OCI-LY1 (cell line): ENCODE results near the gene HOXC11.

ENCODE experiments used
- H2AFZ ChIP-seq: fragments of 200-600 bp; sonication (generic), shearing (Covaris generic); 2 replicates; pipeline ENCODE4 v1.6.0; 2014; ENCODE audit warnings: antibody characterized with exemption, mild to moderate bottlenecking, low read length
- H3F3A ChIP-seq: fragments of 200-600 bp; sonication (generic), shearing (Covaris generic); 2 replicates; pipeline ENCODE4 v1.6.0; 2014; ENCODE audit warnings: mild to moderate bottlenecking, antibody characterized with exemption, low read length, moderate library complexity; ENCODE audit not compliant: insufficient read depth
- H3K27ac ChIP-seq: fragments of 200-600 bp; sonication (generic); 2 replicates; pipeline ENCODE4 v1.5.1; 2014; ENCODE audit warnings: low read length, mixed run types, mild to moderate bottlenecking, low read depth; ENCODE audit not compliant: poor library complexity, severe bottlenecking
- H3K27me3 ChIP-seq: fragments of 200-600 bp; sonication (generic); 2 replicates; pipeline ENCODE4 v1.6.0; 2014; ENCODE audit warnings: antibody characterized with exemption, mild to moderate bottlenecking, low read length, moderate library complexity; ENCODE audit not compliant: insufficient read depth
- H3K36me3 ChIP-seq: fragments of 200-600 bp; sonication (generic); 2 replicates; pipeline ENCODE4 v1.6.1; 2014; ENCODE audit warnings: mild to moderate bottlenecking, antibody characterized with exemption, low read length, moderate library complexity, mixed read lengths; ENCODE audit not compliant: insufficient read depth
- H3K4me1 ChIP-seq: fragments of 200-600 bp; sonication (generic); 2 replicates; pipeline ENCODE4 v1.5.1; 2014; ENCODE audit warnings: mild to moderate bottlenecking, low read length, moderate library complexity; ENCODE audit not compliant: insufficient read depth, severe bottlenecking
- H3K4me2 ChIP-seq: fragments of 200-600 bp; sonication (generic), shearing (Covaris generic); 2 replicates; pipeline ENCODE4 v1.6.1; 2014; ENCODE audit warnings: low read length
- H3K4me3 ChIP-seq: fragments of 200-600 bp; sonication (generic); 2 replicates; pipeline ENCODE4 v1.5.1; 2014; ENCODE audit warnings: low read length, low read depth, mild to moderate bottlenecking, mixed read lengths; ENCODE audit not compliant: poor library complexity, severe bottlenecking
- H3K79me2 ChIP-seq: fragments of 200-600 bp; shearing (Covaris generic); 2 replicates; pipeline ENCODE4 v1.6.1; 2016; ENCODE audit warnings: mixed run types, low read length, mixed read lengths; ENCODE audit not compliant: insufficient read depth
- H3K9ac ChIP-seq: fragments of 200-600 bp; sonication (generic), shearing (Covaris generic); 2 replicates; pipeline ENCODE4 v1.6.1; 2014; ENCODE audit warnings: mild to moderate bottlenecking, low read length, mixed read lengths
- H3K9me2 ChIP-seq: fragments of 200-600 bp; sonication (generic), shearing (Covaris generic); 2 replicates; pipeline ENCODE4 v1.6.1; 2014; ENCODE audit warnings: low read depth, mild to moderate bottlenecking, low read length, mixed read lengths
- H3K9me3 ChIP-seq: fragments of 200-600 bp; shearing (Covaris generic); 2 replicates; pipeline ENCODE4 v1.6.1; 2014; ENCODE audit warnings: low read length, mixed read lengths
- H4K20me1 ChIP-seq: fragments of 200-600 bp; sonication (generic), shearing (Covaris generic); 2 replicates; pipeline ENCODE4 v1.6.0; 2016; ENCODE audit warnings: mild to moderate bottlenecking, low read length; ENCODE audit not compliant: insufficient read depth
- EZH2 ChIP-seq: fragments of 200-600 bp; sonication (generic), shearing (Covaris generic); IDR thresholded peaks from 2 replicates; pipeline ENCODE4 v1.8.0; 2017; ENCODE audit warnings: borderline replicate concordance, mixed run types, mild to moderate bottlenecking, antibody characterized with exemption, low read length, moderate library complexity, mixed read lengths
- TF ChIP-seq, protein P1 (sequence below): fragments of 200-600 bp; sonication (generic), shearing (Covaris generic); IDR thresholded peaks from 2 replicates; pipeline ENCODE4 v1.5.1; 2017; ENCODE audit warnings: mild to moderate bottlenecking, antibody characterized with exemption, low read length, moderate library complexity, mixed read lengths

Gene HOXC11

DNA sequence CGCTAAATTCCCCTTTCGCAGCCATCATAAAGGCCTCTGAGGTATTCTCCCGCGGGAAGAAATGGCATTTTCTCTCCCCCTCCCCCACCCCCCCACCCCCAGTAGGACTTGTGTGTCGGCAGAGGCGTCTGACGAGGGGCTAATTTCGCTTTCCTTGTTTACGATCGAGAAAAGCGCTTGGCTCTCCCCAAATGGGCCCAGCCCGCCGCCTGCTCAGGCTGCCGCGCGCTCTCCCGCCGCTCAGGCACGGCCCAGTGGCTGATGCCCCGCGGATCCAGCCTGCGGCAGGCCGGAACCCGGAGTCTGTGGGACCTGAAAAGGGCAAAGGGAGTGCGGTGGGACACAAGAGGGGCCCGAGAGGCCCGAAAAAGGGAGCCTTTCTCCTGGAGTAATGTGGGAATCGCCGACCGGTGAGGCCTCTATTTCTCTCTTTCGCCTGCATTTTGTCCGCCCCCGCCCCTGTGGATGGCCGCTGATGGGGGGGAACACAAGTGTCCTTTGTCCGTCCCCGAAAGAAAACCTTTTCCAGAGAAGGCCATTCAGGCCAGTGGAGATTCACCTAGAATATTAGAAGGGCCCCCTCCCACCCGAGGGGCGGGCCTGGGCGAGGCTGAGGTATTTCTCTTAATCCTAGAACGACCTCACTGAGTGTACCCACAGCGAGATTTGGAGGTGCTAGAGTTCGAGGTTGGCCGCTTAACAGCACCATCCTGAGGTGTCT is 46.3 kb downstream of the HOXC11 start:
- Histone ChIP-seq H3K4me2 (no peak overlapping the region), H4K20me1 (no peaks in the 10 kb centered on the region), H3K79me2 (no peaks in the 10 kb centered on the region), H3F3A (no peaks in the 10 kb centered on the region), H3K9me3 (no peaks in the 10 kb centered on the region), H3K36me3 (no peaks in the 10 kb centered on the region), H2AFZ (no peak overlapping the region), H3K4me3 (no peak overlapping the region), H3K4me1 (peaks cover 22% of the 10 kb centered on the region), H3K9ac (no peak overlapping the region), H3K27me3 (peaks cover 6% of the 10 kb centered on the region; the same call in 1 of the 2 replicates), H3K9me2 (no peaks in the 10 kb centered on the region), H3K27ac (no peak overlapping the region)
- TF ChIP-seq EZH2 = no peak
- TF ChIP-seq, protein P1, sequence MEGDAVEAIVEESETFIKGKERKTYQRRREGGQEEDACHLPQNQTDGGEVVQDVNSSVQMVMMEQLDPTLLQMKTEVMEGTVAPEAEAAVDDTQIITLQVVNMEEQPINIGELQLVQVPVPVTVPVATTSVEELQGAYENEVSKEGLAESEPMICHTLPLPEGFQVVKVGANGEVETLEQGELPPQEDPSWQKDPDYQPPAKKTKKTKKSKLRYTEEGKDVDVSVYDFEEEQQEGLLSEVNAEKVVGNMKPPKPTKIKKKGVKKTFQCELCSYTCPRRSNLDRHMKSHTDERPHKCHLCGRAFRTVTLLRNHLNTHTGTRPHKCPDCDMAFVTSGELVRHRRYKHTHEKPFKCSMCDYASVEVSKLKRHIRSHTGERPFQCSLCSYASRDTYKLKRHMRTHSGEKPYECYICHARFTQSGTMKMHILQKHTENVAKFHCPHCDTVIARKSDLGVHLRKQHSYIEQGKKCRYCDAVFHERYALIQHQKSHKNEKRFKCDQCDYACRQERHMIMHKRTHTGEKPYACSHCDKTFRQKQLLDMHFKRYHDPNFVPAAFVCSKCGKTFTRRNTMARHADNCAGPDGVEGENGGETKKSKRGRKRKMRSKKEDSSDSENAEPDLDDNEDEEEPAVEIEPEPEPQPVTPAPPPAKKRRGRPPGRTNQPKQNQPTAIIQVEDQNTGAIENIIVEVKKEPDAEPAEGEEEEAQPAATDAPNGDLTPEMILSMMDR = no peak

DNA sequence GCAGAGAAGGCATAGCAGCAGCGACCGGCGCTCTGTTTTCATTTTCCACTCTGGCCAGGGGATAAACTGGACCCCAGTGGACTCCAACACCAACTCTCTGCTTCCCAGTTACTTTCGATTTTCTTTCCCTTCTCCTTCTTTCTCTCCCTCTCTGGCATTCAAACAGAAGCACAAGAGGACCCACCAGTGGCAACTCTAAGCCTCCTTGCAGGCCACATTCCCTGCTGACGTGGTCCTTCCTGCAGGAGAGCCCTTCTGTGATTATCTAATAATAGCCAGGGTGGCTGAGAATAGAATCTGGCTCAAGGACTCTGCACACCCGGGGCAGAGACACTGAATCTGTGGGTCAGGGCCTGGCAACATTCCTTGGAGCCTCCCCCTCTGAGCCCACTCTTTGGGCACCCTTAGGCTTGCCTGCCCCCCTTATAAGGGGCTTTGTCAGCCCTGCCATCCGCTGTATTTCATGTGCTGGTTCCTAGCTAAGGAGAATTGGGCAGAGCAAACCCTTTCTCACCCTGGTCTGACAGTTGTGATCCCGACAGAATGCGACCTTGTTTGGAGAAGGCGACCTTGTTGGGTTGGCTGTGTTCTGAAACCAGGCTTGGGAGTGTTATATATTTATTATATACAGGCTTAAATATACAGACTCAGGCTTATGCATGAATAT is 47.1 kb downstream of the HOXC11 start:
- Histone ChIP-seq H3K4me1 (peaks cover 22% of the 10 kb centered on the region), H3K27me3 (peaks cover 6% of the 10 kb centered on the region; the same call in 1 of the 2 replicates), H3F3A (no peaks in the 10 kb centered on the region), H3K4me3 (no peak overlapping the region), H3K9ac (no peak overlapping the region), H3K36me3 (no peaks in the 10 kb centered on the region), H3K4me2 (no peak overlapping the region), H3K79me2 (no peaks in the 10 kb centered on the region), H3K9me2 (no peaks in the 10 kb centered on the region), H3K9me3 (no peaks in the 10 kb centered on the region), H3K27ac (no peak overlapping the region), H4K20me1 (no peaks in the 10 kb centered on the region), H2AFZ (no peak overlapping the region)
- TF ChIP-seq, protein P1 = no peak
- TF ChIP-seq EZH2 = no peak

DNA sequence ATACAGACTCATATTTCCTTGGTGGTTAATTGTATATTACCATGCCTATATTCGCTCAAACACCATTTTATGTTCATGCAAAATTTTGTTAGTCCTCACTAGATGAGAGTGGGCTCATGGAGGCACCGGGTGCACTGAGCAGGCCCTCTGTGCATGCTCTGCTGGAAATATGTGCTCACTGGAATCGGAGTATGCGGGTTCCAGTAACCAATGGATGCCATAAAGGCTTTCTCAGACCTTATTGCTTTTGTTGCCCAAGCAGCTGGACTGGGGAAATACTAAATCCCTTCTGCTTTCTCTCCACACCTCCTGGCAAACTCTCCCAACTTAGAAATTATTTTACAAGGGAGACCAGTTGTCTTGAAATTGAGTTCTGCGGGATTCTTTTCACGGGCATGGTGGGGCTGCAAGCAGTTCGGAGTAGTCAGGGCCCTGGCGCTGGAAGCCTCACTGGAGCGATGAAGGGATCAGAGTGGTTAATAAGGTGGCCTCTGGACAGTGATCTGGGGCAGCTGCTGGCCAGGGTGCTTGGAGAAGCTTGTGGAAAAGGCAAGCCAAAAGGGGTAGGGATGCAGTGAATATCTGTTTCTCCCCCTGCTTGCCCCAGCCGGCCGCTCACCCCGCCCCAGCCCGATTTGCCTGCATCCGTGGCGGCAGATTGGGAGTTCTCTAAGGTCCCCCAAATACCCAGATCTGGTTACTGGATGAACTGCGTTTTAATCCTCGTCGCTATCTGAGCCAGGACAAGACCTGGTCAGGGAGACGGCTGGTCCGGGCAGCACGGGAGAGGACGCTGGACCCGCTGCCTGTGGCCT is 47.9 kb downstream of the HOXC11 start:
- H3K27me3 ChIP-seq = peaks cover 6% of the 10 kb centered on the region; the same call in 1 of the 2 replicates
- no peaks in the 10 kb centered on the region for H3K79me2 ChIP-seq
- peaks cover 22% of the 10 kb centered on the region for H3K4me1 ChIP-seq
- H4K20me1 ChIP-seq = no peaks in the 10 kb centered on the region
- H3K9me2 ChIP-seq = no peaks in the 10 kb centered on the region
- H3F3A ChIP-seq = no peaks in the 10 kb centered on the region
- no peak overlapping the region for H2AFZ ChIP-seq
- no peak overlapping the region for H3K9ac ChIP-seq
- H3K9me3 ChIP-seq = no peaks in the 10 kb centered on the region
- H3K4me3 ChIP-seq = no peak overlapping the region
- no peaks in the 10 kb centered on the region for H3K36me3 ChIP-seq
- TF ChIP-seq EZH2 = no peak
- TF ChIP-seq, protein P1 = no peak
- H3K27ac ChIP-seq = no peak overlapping the region
- H3K4me2 ChIP-seq = no peak overlapping the region
